Measurements from ENCODE around the gene NKPD1.

DNA sequence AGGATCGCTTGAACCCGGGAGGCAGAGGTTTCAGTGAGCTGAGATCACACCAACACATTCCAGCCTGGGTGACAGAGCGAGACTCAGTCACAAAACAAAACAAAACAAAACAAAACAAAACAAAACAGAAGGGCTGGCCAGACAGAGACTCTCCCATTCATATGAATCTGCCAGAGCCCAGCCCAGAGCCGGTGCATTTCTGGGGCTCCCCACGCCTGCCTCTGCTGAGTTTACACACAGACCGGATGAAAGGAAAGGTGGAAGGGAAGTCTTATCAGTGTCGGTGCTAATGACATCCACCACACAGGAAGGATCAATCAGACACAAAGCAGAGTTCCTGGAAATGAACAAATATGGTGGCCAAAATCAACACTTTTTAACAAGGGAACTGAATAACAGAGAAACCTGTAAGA, 10.4 kb upstream of the NKPD1 start:
- TF ChIP-seq, protein P1, sequence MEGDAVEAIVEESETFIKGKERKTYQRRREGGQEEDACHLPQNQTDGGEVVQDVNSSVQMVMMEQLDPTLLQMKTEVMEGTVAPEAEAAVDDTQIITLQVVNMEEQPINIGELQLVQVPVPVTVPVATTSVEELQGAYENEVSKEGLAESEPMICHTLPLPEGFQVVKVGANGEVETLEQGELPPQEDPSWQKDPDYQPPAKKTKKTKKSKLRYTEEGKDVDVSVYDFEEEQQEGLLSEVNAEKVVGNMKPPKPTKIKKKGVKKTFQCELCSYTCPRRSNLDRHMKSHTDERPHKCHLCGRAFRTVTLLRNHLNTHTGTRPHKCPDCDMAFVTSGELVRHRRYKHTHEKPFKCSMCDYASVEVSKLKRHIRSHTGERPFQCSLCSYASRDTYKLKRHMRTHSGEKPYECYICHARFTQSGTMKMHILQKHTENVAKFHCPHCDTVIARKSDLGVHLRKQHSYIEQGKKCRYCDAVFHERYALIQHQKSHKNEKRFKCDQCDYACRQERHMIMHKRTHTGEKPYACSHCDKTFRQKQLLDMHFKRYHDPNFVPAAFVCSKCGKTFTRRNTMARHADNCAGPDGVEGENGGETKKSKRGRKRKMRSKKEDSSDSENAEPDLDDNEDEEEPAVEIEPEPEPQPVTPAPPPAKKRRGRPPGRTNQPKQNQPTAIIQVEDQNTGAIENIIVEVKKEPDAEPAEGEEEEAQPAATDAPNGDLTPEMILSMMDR (optimal IDR thresholded peaks at IDR 0.05 in 1 of 3, IDR thresholded peaks at IDR 0.05 in 1 of 3, conservative IDR thresholded peaks at IDR 0.05 in 1 of 3; ENCODE audit: extremely low read depth in 1 of 3, insufficient read depth in 2 of 3, low read length in 3 of 3) = no peak
- TF ChIP-seq EZH2 (IDR thresholded peaks at IDR 0.05; ENCODE audit: low read length) = no peak

Measured in keratinocyte (primary cell).